ENCODE data around the gene SNX12. TPM values are rescaled to one million over a fixed set of nuclear protein-coding genes. Genes with fewer than 3 reads are reported as not detected.

SNX12 gene
- total RNA-seq, 1 experiment from 2014 or later = 69.4 TPM

DNA sequence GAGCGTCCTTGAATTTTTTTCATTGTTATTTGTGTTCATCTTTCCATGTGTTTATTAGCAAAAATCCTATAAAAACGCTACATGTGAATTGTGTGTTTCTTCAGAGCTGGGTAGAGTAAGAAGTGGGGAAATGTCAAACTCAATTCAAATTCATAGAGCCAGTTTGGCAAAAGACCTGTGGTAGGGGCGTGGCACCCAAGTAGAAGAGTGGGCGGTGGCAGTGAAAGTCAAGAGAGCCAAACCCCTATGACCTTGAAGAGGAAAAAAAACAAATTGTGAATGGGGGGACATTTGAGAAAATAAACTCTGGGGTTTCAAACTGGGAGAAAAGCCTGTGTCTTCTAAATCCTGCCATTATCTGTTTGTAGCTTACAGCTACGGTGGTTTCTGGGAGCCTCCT is 23.1 kb upstream of the SNX12 start:
- TF ChIP-seq, protein P1, sequence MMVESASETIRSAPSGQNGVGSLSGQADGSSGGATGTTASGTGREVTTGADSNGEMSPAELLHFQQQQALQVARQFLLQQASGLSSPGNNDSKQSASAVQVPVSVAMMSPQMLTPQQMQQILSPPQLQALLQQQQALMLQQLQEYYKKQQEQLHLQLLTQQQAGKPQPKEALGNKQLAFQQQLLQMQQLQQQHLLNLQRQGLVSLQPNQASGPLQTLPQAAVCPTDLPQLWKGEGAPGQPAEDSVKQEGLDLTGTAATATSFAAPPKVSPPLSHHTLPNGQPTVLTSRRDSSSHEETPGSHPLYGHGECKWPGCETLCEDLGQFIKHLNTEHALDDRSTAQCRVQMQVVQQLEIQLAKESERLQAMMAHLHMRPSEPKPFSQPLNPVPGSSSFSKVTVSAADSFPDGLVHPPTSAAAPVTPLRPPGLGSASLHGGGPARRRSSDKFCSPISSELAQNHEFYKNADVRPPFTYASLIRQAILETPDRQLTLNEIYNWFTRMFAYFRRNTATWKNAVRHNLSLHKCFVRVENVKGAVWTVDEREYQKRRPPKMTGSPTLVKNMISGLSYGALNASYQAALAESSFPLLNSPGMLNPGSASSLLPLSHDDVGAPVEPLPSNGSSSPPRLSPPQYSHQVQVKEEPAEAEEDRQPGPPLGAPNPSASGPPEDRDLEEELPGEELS (CRISPR knock-in tag; IDR thresholded peaks at IDR 0.05) = no peak
- TF ChIP-seq, protein P2, sequence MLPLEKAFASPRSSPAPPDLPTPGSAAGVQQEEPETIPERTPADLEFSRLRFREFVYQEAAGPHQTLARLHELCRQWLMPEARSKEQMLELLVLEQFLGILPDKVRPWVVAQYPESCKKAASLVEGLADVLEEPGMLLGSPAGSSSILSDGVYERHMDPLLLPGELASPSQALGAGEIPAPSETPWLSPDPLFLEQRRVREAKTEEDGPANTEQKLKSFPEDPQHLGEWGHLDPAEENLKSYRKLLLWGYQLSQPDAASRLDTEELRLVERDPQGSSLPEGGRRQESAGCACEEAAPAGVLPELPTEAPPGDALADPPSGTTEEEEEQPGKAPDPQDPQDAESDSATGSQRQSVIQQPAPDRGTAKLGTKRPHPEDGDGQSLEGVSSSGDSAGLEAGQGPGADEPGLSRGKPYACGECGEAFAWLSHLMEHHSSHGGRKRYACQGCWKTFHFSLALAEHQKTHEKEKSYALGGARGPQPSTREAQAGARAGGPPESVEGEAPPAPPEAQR (CRISPR knock-in tag; IDR thresholded peaks at IDR 0.05) = no peak
- TF ChIP-seq NFE2L1 (CRISPR knock-in tag; IDR thresholded peaks at IDR 0.05) = no peak
- ChIA-PET POLR2A (no interaction called here), CTCF (no interaction called here)
- ATAC-seq (no peak), DNase-seq (ENCODE audit: low spot score) (no peak)
- Mint-ChIP-seq H3K36me3 (no peaks in the 10 kb centered on the region), H3K4me3 (no peak overlapping the region), H3K4me1 (peaks cover 14% of the 10 kb centered on the region), H3K9me3 (no peaks in the 10 kb centered on the region), H3K27me3 (ENCODE audit: low read depth) (no peaks in the 10 kb centered on the region), H3K27ac (no peak overlapping the region)

DNA sequence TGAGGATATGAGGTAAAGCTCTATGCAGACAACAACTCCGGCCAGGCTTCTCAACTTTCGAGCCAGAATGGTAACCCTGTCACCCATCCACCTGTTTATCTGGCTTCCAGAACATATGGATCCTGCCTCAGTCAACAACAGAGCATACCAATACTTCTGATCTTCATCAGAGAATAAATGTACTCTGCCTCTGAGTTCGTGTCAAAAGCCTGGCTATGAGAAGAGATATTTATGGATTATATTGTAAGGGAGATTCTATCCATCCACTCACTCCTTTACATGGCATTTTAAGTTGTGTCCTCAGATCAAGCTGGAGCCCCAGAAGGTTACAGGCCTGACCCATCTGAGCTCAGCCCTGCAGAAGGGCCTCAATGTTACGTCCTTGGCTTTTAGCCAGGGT is 17.8 kb upstream of the SNX12 start:
- Mint-ChIP-seq H3K36me3 (no peaks in the 10 kb centered on the region), H3K4me3 (no peak overlapping the region), H3K27me3 (ENCODE audit: low read depth) (no peaks in the 10 kb centered on the region), H3K27ac (no peak overlapping the region), H3K4me1 (peaks cover 3% of the 10 kb centered on the region; the same call in 1 of the 2 replicates), H3K9me3 (no peaks in the 10 kb centered on the region)
- TF ChIP-seq, protein P3, sequence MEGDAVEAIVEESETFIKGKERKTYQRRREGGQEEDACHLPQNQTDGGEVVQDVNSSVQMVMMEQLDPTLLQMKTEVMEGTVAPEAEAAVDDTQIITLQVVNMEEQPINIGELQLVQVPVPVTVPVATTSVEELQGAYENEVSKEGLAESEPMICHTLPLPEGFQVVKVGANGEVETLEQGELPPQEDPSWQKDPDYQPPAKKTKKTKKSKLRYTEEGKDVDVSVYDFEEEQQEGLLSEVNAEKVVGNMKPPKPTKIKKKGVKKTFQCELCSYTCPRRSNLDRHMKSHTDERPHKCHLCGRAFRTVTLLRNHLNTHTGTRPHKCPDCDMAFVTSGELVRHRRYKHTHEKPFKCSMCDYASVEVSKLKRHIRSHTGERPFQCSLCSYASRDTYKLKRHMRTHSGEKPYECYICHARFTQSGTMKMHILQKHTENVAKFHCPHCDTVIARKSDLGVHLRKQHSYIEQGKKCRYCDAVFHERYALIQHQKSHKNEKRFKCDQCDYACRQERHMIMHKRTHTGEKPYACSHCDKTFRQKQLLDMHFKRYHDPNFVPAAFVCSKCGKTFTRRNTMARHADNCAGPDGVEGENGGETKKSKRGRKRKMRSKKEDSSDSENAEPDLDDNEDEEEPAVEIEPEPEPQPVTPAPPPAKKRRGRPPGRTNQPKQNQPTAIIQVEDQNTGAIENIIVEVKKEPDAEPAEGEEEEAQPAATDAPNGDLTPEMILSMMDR (IDR thresholded peaks at IDR 0.05) = no peak
- no peak for TF ChIP-seq ESRRA (CRISPR knock-in tag; IDR thresholded peaks at IDR 0.05; ENCODE audit: borderline replicate concordance)
- TF ChIP-seq ZNF232 (CRISPR knock-in tag; IDR thresholded peaks at IDR 0.05) = no peak
- TF ChIP-seq ZNF416 (CRISPR knock-in tag; IDR thresholded peaks at IDR 0.05) = no peak
- TF ChIP-seq, protein P4, sequence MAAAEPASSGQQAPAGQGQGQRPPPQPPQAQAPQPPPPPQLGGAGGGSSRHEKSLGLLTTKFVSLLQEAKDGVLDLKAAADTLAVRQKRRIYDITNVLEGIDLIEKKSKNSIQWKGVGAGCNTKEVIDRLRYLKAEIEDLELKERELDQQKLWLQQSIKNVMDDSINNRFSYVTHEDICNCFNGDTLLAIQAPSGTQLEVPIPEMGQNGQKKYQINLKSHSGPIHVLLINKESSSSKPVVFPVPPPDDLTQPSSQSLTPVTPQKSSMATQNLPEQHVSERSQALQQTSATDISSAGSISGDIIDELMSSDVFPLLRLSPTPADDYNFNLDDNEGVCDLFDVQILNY (CRISPR knock-in tag; IDR thresholded peaks at IDR 0.05) = no peak
- no peak for TF ChIP-seq MYBL2 (CRISPR knock-in tag; IDR thresholded peaks at IDR 0.05)
- TF ChIP-seq ZNF396 (CRISPR knock-in tag; IDR thresholded peaks at IDR 0.05; ENCODE audit: borderline replicate concordance) = no peak
- no peak for TF ChIP-seq JAZF1 (CRISPR knock-in tag; IDR thresholded peaks at IDR 0.05)
- no peak for TF ChIP-seq OVOL2 (CRISPR knock-in tag; IDR thresholded peaks at IDR 0.05; ENCODE audit: borderline replicate concordance)
- TF ChIP-seq NFYB (CRISPR knock-in tag; conservative IDR thresholded peaks at IDR 0.05; ENCODE audit: low read depth) = no peak
- no peak for ATAC-seq
- DNase-seq (ENCODE audit: low spot score) = no peak
- ChIA-PET CTCF (interaction anchor here (0.6 kb wide), 1 partner anchor 88 kb away, joined by 6 read pairs; no protein-coding TSS in a partner anchor), POLR2A (no interaction called here)

DNA sequence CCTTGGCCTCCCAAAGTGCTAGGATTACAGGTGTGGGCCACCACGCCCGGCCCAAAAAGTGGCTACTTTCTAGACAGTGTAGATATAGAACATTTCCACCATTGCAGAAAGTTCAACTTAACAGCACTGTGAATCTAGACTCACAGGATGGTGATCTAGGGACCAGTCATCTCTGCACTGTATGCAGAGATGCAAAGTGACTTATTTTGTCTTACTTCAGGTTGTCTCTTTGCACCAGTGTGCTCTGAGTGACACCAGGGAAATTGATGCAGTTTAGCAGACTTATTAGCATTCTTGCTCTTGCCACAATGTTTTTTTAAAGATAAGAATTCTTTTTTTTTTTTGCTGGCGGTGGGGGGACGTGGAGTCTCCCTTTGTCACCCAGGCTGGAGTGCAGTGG is 14.7 kb upstream of the SNX12 start:
- peaks cover 3% of the 10 kb centered on the region; the same call in 1 of the 2 replicates for H3K4me1 Mint-ChIP-seq
- DNase-seq (ENCODE audit: low spot score) (no peak), ATAC-seq (no peak)
- ChIA-PET POLR2A (no interaction called here), CTCF (no interaction called here)
- no peaks in the 10 kb centered on the region for H3K9me3 Mint-ChIP-seq
- H3K4me3 Mint-ChIP-seq = no peak overlapping the region
- H3K36me3 Mint-ChIP-seq = no peaks in the 10 kb centered on the region
- TF ChIP-seq ZNF232 (CRISPR knock-in tag; IDR thresholded peaks at IDR 0.05) (no peak), ZNF423 (CRISPR knock-in tag; IDR thresholded peaks at IDR 0.05) (no peak), NFATC4 (CRISPR knock-in tag; IDR thresholded peaks at IDR 0.05) (no peak), ZNF396 (CRISPR knock-in tag; IDR thresholded peaks at IDR 0.05; ENCODE audit: borderline replicate concordance) (no peak), TEAD4 (CRISPR knock-in tag; IDR thresholded peaks at IDR 0.05) (no peak), TCF7 (CRISPR knock-in tag; IDR thresholded peaks at IDR 0.05; ENCODE audit: low read depth) (no peak), HMGA2 (CRISPR knock-in tag; IDR thresholded peaks at IDR 0.05) (no peak), ZNF219 (CRISPR knock-in tag; IDR thresholded peaks at IDR 0.05; ENCODE audit: borderline replicate concordance) (no peak), FOXK1 (CRISPR knock-in tag; IDR thresholded peaks at IDR 0.05) (no peak), KAT7 (CRISPR knock-in tag; IDR thresholded peaks at IDR 0.05; ENCODE audit: borderline replicate concordance) (no peak), CREM (CRISPR knock-in tag; IDR thresholded peaks at IDR 0.05) (no peak)
- TF ChIP-seq, protein P5, sequence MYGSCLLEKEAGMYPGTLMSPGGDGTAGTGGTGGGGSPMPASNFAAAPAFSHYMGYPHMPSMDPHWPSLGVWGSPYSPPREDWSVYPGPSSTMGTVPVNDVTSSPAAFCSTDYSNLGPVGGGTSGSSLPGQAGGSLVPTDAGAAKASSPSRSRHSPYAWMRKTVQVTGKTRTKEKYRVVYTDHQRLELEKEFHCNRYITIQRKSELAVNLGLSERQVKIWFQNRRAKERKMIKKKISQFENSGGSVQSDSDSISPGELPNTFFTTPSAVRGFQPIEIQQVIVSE (CRISPR knock-in tag; IDR thresholded peaks at IDR 0.05; ENCODE audit: borderline replicate concordance) = no peak
- no peak overlapping the region for H3K27ac Mint-ChIP-seq
- H3K27me3 Mint-ChIP-seq (ENCODE audit: low read depth) = no peaks in the 10 kb centered on the region; the same call in 1 of the 2 replicates
